ELR (cell line): ENCODE results near the gene ASGR1.

Experiments used
- DNase-seq: peaks from one replicate; pipeline ENCODE4 v3.0.0-alpha.2; 2015; ENCODE audit warnings: low read depth

The ASGR1 gene, protein sequence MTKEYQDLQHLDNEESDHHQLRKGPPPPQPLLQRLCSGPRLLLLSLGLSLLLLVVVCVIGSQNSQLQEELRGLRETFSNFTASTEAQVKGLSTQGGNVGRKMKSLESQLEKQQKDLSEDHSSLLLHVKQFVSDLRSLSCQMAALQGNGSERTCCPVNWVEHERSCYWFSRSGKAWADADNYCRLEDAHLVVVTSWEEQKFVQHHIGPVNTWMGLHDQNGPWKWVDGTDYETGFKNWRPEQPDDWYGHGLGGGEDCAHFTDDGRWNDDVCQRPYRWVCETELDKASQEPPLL

DNA sequence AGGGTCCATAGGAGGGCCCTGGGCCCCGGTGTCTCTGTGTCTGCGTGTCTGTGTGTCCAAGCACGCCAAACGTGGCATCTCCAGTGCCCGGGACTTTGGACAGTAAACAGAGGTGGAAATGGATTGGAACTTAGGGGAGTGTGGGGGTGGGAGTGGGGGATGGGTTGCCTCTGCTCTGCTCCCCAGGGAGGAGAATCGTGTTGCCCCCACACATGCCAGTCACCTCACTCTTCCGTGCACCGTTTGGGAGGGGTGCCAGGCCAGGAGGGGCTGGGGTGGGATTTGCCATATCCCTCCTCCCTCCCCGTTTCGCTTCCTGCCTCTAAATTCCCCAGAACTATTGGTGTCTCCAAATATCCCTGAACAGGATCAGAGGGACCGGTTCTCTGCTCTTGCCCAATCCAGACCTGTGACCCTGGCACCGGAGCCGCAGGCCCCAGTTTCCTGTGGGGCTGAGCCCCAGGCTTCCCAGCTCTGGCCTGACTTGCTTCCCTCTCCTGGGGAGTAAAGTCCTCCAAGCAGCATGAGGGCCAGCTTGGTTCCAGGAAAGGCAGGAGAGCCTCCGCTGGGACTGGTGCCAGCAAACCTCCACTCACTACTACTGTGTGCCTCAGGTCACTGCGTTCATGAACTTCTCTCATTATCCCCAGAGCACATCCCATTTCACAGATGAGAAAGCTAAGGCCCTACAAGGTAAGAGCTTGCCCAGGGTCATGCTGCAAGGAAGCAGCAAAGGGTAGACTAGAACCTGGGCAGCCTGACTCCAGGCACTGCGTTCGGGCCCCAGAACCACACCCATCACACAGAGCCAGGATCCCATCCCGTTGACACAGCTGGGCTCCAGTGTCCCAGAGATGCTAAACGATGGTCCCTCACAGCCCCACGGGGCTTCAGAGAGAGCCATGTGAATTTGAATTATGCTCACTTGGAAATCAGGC is at the start of gene ASGR1:
Gene ASGR1, minus strand, starts transcription at position 54 of the 938 bp plus-strand sequence. CDS start 807 bp downstream, outside the sequence.
- DNase-seq = no peak

GRCh38 chr17:7228920-7229319 is 49.8 kb upstream of the ASGR1 start:
- no peak for DNase-seq

- no peak for DNase-seq
These were observed 47.8 kb upstream of the ASGR1 start for GRCh38 chr17:7226721-7227710.

GRCh38 chr17:7225711-7226331 is 46.7 kb upstream of the ASGR1 start:
- no peak for DNase-seq

GRCh38 chr17:7224661-7225111 is 45.5 kb upstream of the ASGR1 start:
- DNase-seq = no peak

DNA sequence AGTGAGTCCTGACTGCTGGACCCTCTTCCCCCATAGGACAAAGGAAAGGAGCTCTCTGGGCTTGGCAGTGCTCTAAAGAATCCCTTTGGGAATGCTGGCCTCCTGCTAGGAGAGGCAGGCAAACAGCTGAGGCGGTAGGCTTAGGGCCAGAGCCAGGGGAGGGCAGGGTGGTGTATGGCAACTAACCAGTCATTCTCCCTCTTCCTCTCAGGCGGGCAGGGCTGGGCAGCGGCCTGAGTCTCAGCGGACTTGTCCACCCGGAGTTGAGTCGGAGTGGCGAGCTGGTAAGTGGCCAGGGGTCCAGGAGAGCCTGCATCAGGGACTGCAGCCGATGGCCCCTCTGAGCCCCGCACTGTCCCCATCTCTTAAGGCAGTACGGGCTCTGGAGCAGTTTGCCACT is 44.9 kb upstream of the ASGR1 start:
- no peak for DNase-seq

DNA sequence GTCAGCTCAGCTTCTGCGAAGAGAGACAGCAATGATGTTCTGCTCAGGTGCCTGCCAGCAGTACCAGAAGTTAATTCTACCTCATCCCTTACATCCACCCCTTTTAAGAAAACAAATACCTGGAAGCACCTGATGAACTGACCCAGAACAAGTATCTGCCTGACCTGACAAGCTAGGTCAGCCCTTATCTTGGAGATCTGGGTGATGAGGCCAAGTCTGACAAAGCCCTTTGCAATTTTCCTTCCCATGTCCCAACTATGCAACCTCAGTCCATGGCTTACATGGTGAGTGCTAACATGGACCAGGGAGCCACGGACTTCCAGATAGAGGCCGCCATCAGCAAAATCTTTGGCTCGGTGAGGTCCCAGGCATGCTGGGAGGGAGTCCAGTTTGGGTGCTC is 44.2 kb upstream of the ASGR1 start:
- peak; percentile 31 for DNase-seq

DNA sequence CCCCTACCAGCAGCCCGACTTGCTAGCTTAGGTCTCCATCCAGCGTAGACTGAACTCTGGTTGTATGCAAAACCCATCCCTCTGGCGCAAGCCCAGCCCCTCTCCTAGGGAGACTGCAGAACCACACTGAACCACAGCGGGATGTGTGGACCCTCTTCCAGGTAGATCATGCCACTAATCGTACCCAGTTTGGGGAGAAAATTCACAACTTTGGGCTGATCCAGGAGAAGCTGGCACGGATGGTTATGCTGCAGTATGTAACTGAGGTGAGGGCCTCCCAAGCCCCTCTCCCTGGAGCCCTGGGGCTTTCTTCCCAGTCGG is 43.8 kb upstream of the ASGR1 start:
- DNase-seq = no peak

DNA sequence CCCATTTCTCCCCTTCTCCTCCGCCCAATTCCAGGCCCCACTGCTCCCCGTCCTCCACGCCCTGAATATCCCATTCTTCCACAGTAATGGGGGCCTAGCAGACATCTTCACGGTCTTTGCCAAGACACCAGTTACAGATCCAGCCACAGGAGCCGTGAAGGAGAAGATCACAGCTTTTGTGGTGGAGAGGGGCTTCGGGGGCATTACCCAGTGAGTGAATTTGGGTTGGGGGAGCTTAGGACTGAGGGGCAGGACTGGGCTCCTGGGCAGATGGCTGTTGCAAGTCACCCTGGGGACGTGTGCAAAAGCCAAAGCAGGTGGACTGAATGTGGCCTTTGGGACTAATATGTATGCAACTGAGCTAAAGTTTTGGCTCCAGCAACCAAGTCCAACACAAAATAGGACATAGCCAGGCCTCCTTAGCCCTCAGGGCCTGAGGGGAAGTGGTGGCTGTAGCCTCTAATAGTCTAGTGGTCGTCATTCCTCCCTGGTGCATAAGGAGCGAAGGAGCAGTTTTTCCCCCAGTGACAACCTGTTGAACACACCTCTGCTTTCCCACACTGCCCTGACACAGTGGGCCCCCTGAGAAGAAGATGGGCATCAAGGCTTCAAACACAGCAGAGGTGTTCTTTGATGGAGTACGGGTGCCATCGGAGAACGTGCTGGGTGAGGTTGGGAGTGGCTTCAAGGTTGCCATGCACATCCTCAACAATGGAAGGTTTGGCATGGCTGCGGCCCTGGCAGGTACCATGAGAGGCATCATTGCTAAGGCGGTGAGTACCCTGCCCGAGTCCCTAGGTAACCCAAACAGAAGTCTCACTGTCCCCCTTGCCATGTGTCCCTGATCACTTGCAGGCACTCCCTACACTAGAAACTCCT is 43.2 kb upstream of the ASGR1 start:
- no peak for DNase-seq

DNA sequence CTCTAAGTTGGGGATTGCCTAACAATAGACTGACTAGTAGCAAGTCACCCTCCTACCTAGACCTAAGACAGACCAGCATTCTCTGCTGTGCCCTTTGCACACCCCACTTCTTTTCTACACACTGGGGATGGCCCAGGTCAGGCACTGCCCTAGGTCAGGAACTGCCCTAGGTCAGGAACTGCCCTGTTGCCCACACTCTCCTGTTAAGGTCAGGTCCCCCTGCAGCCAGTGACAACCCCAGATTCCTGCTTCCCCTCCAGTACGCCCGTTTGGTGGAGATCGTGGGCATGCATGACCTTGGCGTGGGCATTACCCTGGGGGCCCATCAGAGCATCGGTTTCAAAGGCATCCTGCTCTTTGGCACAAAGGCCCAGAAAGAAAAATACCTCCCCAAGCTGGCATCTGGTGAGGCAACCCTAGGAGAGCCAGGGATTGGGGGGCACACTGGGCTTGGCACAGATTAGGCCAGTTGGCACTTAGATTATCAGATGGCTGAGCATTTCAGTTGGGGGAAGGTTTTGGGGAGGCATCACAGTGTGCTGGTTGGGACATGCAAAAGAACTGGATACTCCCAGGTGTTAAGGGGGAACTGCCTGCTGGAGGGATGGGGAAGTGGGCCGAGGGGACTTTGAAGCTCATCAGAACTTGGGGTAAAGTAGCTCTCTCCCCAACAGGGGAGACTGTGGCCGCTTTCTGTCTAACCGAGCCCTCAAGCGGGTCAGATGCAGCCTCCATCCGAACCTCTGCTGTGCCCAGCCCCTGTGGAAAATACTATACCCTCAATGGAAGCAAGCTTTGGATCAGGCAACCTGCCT is 42.3 kb upstream of the ASGR1 start:
- no peak for DNase-seq

GRCh38 chr17:7220593-7221277 is 41.6 kb upstream of the ASGR1 start:
- peak; percentile 74 for DNase-seq

DNA sequence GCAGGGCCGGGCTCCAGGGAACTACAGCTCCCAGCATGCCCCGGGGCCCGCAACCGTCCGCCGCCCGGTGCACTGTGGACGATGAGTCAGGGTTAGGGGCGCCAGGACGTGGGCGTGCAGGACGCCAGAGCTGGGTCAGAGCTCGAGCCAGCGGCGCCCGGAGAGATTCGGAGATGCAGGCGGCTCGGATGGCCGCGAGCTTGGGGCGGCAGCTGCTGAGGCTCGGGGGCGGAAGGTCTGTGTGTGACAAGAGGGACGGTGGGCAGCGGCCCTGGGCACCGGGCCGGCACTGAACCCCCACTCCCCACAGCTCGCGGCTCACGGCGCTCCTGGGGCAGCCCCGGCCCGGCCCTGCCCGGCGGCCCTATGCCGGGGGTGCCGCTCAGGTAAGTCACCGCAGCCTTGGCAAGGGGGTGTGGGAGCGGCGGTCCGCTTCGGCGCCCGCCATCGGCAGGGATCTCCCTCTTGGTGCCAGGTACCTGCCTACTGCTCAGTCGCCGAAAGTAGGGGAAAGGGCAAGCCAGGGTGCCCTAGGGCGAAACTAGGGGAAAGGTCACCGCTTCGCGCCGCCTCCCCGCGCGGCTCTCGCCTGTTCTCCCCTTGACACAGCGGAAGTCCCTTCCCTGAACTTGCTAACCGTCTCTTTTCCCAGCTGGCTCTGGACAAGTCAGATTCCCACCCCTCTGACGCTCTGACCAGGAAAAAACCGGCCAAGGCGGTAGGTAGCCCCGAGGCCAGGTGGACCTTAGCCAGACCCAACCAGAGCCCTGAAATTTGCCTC is 40.8 kb upstream of the ASGR1 start, which contains the start of the genes ACADVL and DLG4:
Gene ACADVL, plus strand, starts transcription at position 127 of the 781 bp plus-strand sequence. Its CDS starts 47 bp downstream, at position 174.
Gene DLG4, minus strand, starts transcription at position 25 of the 781 bp plus-strand sequence.
- peak; percentile 94 for DNase-seq

DNA sequence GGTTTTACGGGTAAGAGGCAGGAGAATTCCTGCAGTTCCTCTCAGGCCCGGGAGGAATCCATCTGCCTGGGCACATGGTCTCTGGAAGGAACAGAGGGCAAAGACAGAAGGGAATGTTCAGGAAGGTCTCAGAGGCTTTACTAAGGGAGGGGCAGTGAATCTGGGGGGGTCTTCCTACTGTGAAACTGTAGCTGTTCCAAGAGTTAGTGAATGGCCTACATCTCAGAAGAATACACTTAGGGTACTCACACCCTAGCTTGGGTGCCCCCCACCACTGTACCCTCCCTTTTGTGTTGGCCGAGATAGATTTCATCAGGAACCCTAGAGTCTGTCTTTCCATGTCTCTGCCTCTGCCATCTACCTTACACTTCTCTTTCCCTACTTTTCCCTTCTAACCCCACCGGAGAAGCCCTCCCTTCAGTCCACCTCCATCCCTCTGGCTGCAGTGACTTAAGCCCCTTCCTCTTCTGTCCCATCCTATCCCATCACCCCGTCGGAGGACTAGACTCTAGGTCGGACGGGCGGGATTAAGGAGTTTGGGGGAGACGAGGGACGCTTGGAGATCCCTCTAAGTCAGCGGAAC is 40.1 kb upstream of the ASGR1 start:
- DNase-seq = no peak

DNA sequence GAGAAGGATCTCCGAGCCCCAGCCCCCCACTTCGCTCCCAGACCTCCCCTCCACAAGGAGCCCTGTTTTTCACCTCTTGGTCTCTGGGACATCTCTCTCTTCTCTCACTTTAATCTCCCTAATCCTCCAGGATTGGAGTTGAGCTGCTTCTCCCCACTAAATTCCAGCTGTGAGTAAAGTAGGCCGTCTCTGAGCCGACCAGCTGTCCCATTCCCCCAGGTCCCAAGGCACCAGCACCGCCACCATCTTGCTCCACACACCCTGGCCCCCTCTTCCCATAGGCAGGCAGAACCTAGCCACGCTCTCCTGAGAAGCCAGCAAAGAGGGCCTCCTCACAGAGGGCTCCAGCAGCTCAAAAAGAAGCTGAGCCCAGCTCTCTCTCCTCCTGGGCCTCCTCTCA is 39.6 kb upstream of the ASGR1 start:
- no peak for DNase-seq

DNA sequence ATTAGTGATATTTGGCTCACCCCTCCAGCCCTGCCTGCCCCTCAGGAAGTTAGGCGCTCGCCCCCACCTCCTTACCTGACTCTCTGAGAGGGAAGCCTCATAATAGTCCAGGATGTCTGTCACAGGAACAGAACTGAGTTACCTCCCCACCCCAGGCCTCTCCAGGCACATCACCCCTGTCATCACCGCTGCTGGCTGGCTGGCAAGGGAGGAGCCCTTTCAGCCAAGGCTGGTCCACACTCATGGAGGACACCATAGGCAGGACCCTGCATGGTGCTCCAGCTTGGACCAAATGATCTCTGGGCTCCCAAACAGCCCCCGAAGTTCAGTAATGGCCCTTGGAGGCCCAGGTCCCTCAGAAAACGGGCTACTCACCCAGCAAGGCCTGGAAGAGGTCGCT is 39.0 kb upstream of the ASGR1 start:
- peak; percentile 20 for DNase-seq

DNA sequence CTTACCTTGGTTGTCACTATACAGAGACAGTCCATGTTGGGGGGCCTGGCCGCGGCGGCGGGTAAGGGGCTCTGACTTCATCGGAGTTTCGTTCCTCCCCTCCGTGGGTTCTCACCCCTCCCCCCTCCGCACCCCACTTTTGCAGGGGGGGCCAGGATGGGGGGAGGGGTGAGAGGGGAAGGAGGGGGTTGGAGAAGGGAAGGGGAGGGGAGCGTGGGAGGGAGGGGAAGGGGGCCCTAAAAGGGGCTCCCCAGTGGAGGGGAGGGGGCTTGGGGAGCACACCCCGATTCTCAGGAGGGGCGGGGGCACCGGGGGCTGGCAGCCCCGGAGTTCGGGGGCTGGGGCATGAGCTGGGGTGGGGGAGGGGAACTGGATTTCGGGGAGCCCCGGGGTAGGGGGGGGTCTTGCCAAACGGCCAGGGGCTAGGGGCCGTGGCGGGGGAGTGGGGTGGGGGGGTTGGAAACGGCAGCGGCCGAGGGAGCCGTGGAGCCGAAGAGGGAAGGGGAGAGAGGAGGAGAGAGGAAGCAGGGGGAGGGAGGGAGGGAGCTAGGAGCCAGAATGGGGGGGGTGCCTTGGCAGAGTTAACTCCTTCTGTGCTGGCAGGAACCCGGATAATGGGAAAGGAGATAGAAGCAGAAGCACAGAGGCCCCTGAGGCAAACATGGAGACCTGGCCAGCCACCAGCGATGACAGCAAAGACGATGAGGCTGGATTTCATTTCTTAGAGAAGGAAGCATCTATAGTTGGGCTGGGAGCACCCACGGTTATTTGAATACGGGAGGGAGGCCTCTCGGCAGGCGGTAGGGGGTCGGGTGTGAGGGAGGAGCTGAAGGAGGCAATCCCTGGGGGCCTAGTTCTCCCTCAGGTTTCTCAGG is 38.2 kb upstream of the ASGR1 start:
- DNase-seq = peak; percentile 82
